ENCODE results near the gene KRT75. TPM values are rescaled to one million over a fixed set of nuclear protein-coding genes. Genes with fewer than 3 reads are reported as not detected.

KRT75 gene
- total and polyA plus RNA-seq, 12 donors, result not detected

DNA sequence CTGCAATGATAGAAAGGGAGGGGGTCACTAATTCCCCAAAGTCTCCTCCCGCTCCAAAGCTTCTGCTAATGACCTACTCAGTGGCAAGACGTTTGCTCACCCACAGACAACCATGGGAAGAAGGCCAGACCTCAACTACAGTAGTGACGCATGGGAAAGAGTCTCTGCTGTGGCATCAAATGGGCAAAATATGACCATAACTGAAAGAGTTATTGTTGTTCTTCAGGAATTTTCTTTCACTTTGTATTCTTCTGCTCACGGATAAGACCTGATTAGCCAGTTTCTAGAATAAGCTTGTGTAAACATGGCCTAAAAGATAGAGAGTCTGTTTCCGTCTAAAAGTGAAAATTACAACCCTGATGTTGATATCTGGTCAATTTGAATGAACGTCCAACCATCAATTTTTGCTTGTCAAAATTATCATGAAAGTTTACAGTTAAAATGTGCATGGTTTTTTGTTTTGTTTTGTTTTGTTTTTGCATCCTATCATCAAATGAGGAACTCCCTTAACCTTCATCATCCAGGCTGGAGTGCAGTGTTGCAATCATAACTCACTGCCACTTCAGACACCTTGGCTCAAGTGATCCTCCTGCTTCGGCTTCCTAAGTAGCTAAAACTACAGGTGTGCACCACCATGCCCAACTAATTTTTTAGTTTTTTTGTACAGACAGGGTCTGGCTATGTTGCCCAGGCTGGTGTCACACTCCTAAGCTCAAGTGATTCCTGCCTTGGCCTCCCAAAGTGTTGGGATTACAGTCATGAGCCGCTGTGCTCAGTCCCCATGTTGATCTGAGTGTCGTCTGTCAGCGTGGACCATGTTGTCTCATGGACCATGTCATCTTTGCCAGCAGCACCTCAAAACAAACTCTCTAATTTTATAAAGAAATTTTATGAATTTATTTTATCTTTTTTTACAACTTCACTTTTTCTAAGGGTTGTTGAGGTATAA, 10.8 kb upstream of the KRT75 start:
- 63 to 72% (median 66%) methylated on average over 10 of the region's 10 CpGs for WGBS, 4 donors
- Histone ChIP-seq H3K27ac (no peak overlapping the region), H3K4me3 (no peak overlapping the region), H3K27me3 (no peaks in the 10 kb centered on the region), H3K36me3 (replicated peaks in 1 of 2) (no peaks in the 10 kb centered on the region), H3K4me1 (replicated peaks in 1 of 2) (no peaks in the 10 kb centered on the region), H3K9me3 (replicated peaks in 1 of 3) (no peaks in the 10 kb centered on the region)
- TF ChIP-seq POLR2A (IDR thresholded peaks at IDR 0.05), result no peak
- TF ChIP-seq, protein P1, sequence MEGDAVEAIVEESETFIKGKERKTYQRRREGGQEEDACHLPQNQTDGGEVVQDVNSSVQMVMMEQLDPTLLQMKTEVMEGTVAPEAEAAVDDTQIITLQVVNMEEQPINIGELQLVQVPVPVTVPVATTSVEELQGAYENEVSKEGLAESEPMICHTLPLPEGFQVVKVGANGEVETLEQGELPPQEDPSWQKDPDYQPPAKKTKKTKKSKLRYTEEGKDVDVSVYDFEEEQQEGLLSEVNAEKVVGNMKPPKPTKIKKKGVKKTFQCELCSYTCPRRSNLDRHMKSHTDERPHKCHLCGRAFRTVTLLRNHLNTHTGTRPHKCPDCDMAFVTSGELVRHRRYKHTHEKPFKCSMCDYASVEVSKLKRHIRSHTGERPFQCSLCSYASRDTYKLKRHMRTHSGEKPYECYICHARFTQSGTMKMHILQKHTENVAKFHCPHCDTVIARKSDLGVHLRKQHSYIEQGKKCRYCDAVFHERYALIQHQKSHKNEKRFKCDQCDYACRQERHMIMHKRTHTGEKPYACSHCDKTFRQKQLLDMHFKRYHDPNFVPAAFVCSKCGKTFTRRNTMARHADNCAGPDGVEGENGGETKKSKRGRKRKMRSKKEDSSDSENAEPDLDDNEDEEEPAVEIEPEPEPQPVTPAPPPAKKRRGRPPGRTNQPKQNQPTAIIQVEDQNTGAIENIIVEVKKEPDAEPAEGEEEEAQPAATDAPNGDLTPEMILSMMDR (IDR thresholded peaks at IDR 0.05), result no peak
- intact Hi-C loops (cut with DNase I), result no loop called here
- DNase-seq, result no peak

DNA sequence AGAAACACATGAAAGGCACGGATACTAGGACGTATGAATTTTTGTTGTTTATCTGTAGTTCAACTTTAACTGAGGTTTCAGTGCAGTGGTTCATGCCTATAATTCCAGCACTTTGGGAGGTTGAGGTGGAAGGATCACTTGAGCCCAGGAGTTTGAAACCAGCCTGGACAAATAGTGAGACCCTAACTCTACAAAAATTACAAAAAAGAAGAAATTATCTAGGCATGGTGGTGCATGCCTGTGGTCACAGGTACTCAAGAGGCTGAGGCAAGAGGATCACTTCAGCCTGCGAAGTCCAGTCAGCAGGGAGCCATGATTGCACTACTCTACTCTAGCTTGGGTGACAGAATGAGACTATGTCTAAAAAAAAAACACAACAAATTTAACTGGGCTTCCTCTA, 9.8 kb upstream of the KRT75 start:
- intact Hi-C loops (cut with DNase I), result no loop called here
- Histone ChIP-seq H3K27me3 (no peaks in the 10 kb centered on the region), H3K4me1 (replicated peaks in 1 of 2) (no peaks in the 10 kb centered on the region), H3K4me3 (no peak overlapping the region), H3K27ac (no peak overlapping the region), H3K36me3 (replicated peaks in 1 of 2) (no peaks in the 10 kb centered on the region), H3K9me3 (replicated peaks in 1 of 3) (no peaks in the 10 kb centered on the region)
- TF ChIP-seq POLR2A (IDR thresholded peaks at IDR 0.05), result no peak
- DNase-seq, result no peak
- WGBS, 4 donors, result 73 to 86% (median 83%) methylated on average over 3 of the region's 3 CpGs

DNA sequence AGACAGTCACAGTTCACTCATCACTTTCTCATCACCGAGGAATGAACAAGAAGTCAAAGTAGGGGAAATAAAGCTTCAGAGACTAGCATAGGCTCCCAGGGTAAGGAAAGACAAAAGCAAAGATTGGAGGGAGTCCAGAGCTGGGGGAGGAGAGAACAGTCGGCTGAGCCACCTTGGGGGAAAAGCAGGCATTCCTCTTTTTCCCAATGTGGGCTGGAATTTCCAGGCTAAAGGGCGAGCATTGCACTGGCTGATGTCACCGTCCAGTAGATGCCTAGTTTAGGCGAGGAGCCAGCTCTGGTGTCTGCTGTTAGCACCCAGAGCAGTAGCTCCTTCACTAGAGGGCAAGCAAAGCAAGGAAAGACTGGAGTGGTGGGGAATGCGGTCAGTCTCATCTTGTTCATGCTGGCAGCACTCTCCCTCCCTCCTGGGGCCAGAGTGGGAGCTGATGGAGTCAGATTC, 8.5 kb upstream of the KRT75 start:
- H3K9me3 ChIP-seq (replicated peaks in 1 of 3), result no peaks in the 10 kb centered on the region
- H3K27ac ChIP-seq, result no peak overlapping the region
- no peak overlapping the region for H3K4me3 ChIP-seq
- H3K27me3 ChIP-seq, result no peaks in the 10 kb centered on the region
- no peaks in the 10 kb centered on the region for H3K4me1 ChIP-seq (replicated peaks in 1 of 2)
- peak in 1 of 7 donors; percentile 4 for DNase-seq
- 27 to 34% (median 33%) methylated on average over 5 to 6 of the region's 6 CpGs for WGBS, 4 donors
- TF ChIP-seq, protein P1 (IDR thresholded peaks at IDR 0.05), result no peak
- no peak for TF ChIP-seq POLR2A (IDR thresholded peaks at IDR 0.05)
- no peaks in the 10 kb centered on the region for H3K36me3 ChIP-seq (replicated peaks in 1 of 2)
- intact Hi-C loops (cut with DNase I), result no loop called here

DNA sequence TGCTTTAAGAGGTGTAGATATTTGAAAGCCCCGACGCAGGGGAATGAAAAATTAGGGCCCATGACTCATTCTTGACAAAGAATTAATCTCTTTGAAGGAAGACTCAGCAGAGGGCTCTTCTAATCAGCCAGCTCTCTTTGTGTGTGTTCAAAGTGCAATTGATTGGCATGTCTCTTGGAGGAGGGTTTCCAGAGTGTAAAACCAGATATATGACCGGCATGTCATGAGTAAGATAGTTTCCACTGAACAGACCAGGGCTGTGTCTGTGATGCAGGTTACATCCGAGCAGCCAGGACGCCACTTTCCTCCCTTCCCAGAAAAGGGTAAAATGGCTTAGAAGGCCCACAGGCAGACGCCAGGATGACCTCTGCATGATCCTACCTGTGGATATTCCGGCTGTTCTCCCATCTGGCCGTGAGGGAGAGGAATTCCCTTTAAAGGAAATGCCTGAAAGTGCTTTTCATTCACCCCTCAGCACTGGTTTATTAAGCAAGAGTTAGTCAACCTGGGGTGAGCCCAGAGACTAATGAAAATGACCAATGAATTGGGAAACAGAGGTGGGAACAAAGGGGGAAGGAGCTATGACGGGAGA, 7.2 kb upstream of the KRT75 start:
- intact Hi-C loops (cut with DNase I), result no loop called here
- 52 to 55% (median 54%) methylated on average over 8 to 9 of the region's 9 CpGs for WGBS, 4 donors
- Histone ChIP-seq H3K27ac (no peak overlapping the region), H3K9me3 (replicated peaks in 1 of 3) (no peaks in the 10 kb centered on the region), H3K27me3 (no peaks in the 10 kb centered on the region), H3K36me3 (replicated peaks in 1 of 2) (no peaks in the 10 kb centered on the region), H3K4me1 (replicated peaks in 1 of 2) (no peaks in the 10 kb centered on the region), H3K4me3 (no peak overlapping the region)
- no peak for DNase-seq
- TF ChIP-seq, protein P1 (IDR thresholded peaks at IDR 0.05), result no peak
- no peak for TF ChIP-seq POLR2A (IDR thresholded peaks at IDR 0.05)

Measured in adrenal gland (tissue), 12 donors.